ENCODE measurements around the gene LMNTD2.
A peak's percentile ranks its signal among the peaks of the same experiment; 100 is the strongest.

LMNTD2 gene

GRCh38 chr11:565921-566509, 5.5 kb upstream of the LMNTD2 start:
- TF ChIP-seq TEAD4 (IDR thresholded peaks at IDR 0.05) (no peak), FOXM1 (IDR thresholded peaks at IDR 0.05; ENCODE audit: borderline replicate concordance, low read depth) (no peak), TCF12 (IDR thresholded peaks at IDR 0.05; ENCODE audit: low read depth) (no peak), CEBPB (IDR thresholded peaks at IDR 0.05) (no peak), MAX (IDR thresholded peaks at IDR 0.05) (no peak), TAF1 (IDR thresholded peaks at IDR 0.05; ENCODE audit: low read depth) (no peak), CREB1 (IDR thresholded peaks at IDR 0.05; ENCODE audit: low read depth) (no peak), ZBTB7A (IDR thresholded peaks at IDR 0.05; ENCODE audit: low read depth) (no peak), USF1 (IDR thresholded peaks at IDR 0.05) (no peak), EP300 (IDR thresholded peaks at IDR 0.05; ENCODE audit: borderline replicate concordance) (no peak), YY1 (IDR thresholded peaks at IDR 0.05; ENCODE audit: low read depth) (no peak), REST (IDR thresholded peaks at IDR 0.05; ENCODE audit: low read depth) (no peak), EGR1 (IDR thresholded peaks at IDR 0.05) (no peak), NFIC (IDR thresholded peaks at IDR 0.05) (no peak), RAD21 (IDR thresholded peaks at IDR 0.05; ENCODE audit: low read depth) (no peak)

- no peak for TF ChIP-seq MAX (IDR thresholded peaks at IDR 0.05)
- TF ChIP-seq RAD21 (IDR thresholded peaks at IDR 0.05; ENCODE audit: low read depth): no peak
- TF ChIP-seq YY1 (IDR thresholded peaks at IDR 0.05; ENCODE audit: low read depth): no peak
- no peak for TF ChIP-seq EP300 (IDR thresholded peaks at IDR 0.05; ENCODE audit: borderline replicate concordance)
- no peak for TF ChIP-seq TEAD4 (IDR thresholded peaks at IDR 0.05)
- no peak for TF ChIP-seq REST (IDR thresholded peaks at IDR 0.05; ENCODE audit: low read depth)
- no peak for TF ChIP-seq CREB1 (IDR thresholded peaks at IDR 0.05; ENCODE audit: low read depth)
These were observed 3.5 kb upstream of the LMNTD2 start for GRCh38 chr11:563812-564578.

GRCh38 chr11:563066-563811, 2.7 kb upstream of the LMNTD2 start:
- TF ChIP-seq NFIC (IDR thresholded peaks at IDR 0.05) (no peak), CREB1 (IDR thresholded peaks at IDR 0.05; ENCODE audit: low read depth) (no peak), EP300 (IDR thresholded peaks at IDR 0.05; ENCODE audit: borderline replicate concordance) (no peak), CEBPB (IDR thresholded peaks at IDR 0.05) (no peak), TEAD4 (IDR thresholded peaks at IDR 0.05) (no peak), EGR1 (IDR thresholded peaks at IDR 0.05) (no peak), YY1 (IDR thresholded peaks at IDR 0.05; ENCODE audit: low read depth) (no peak), RAD21 (IDR thresholded peaks at IDR 0.05; ENCODE audit: low read depth) (no peak)

- no peak for TF ChIP-seq CEBPB (IDR thresholded peaks at IDR 0.05)
These were observed 1.6 kb upstream of the LMNTD2 start for GRCh38 chr11:562046-562645.

GRCh38 chr11:561148-562003, 838 bp upstream of the LMNTD2 start:
- peak; percentile 47; the same call in 1 of the 2 replicates for TF ChIP-seq MAX (IDR thresholded peaks at IDR 0.05)
- TF ChIP-seq TCF12 (IDR thresholded peaks at IDR 0.05; ENCODE audit: low read depth): no peak
- no peak for TF ChIP-seq RAD21 (IDR thresholded peaks at IDR 0.05; ENCODE audit: low read depth)
- TF ChIP-seq ZBTB7A (IDR thresholded peaks at IDR 0.05; ENCODE audit: low read depth): no peak
- peak; percentile 73 for TF ChIP-seq TEAD4 (IDR thresholded peaks at IDR 0.05)
- 0 out of 2 replicates have a peak, but pooled peaks have one; percentile 18 for TF ChIP-seq TAF1 (IDR thresholded peaks at IDR 0.05; ENCODE audit: low read depth)
